Astrocyte of the cerebellum (primary cell): ENCODE results near the gene CLDN6.
A peak's percentile ranks its signal among the peaks of the same experiment; 100 is the strongest.

ENCODE experiments used
- DNase-seq: peaks from one replicate; pipeline ENCODE4 v3.0.0-alpha.2; 2011; ENCODE audit warnings: low read depth
- H3K4me3 ChIP-seq: 2 replicates; pipeline ENCODE4 v1.5.1; 2011; ENCODE audit warnings: mild to moderate bottlenecking, low read depth, low read length, moderate library complexity
- CTCF ChIP-seq: IDR thresholded peaks from 2 replicates; pipeline ENCODE4 v1.5.1; 2012; ENCODE audit warnings: low read length, low read depth, moderate library complexity, mild to moderate bottlenecking; ENCODE audit errors: missing control alignments
- in situ Hi-C: cut with HindIII; loops from 2 replicates; pipeline ENCODE4 v1.10.0; 2017; ENCODE audit warnings: low sequenced_read_pairs

Gene CLDN6

GRCh38 chr16:3026609-3027488 lies 8.9 kb upstream of the CLDN6 start:
- in situ Hi-C loops = no loop called here
- H3K4me3 ChIP-seq = no peak overlapping the region

GRCh38 chr16:3026003-3026378 lies 8.0 kb upstream of the CLDN6 start:
- H3K4me3 ChIP-seq = no peak overlapping the region
- in situ Hi-C loops = no loop called here
- no peak for TF ChIP-seq CTCF

More at GRCh38 chr16:3026609-3027488, 8.9 kb upstream of the CLDN6 start:
- no peak for TF ChIP-seq CTCF
- DNase-seq = no peak

GRCh38 chr16:3025032-3026002 lies 7.3 kb upstream of the CLDN6 start:
- H3K4me3 ChIP-seq = no peak overlapping the region
- TF ChIP-seq CTCF = no peak
- no peak for DNase-seq
- in situ Hi-C loops = no loop called here

More at GRCh38 chr16:3026003-3026378, 8.0 kb upstream of the CLDN6 start:
- no peak for DNase-seq

GRCh38 chr16:3023669-3024478 lies 5.9 kb upstream of the CLDN6 start, which contains the start of the genes HCFC1R1 and THOC6:
TSS of gene HCFC1R1 (minus strand) at chr16:3023942. CDS start at chr16:3023941, 1 bp downstream.
TSS of gene THOC6 (plus strand) at chr16:3024035. CDS start at chr16:3024327, 292 bp downstream.
- in situ Hi-C loops = no loop called here
- peak within 1 kb of the TSS; percentile 93 for H3K4me3 ChIP-seq
- DNase-seq = peak; percentile 97
- TF ChIP-seq CTCF = no peak

GRCh38 chr16:3023415-3023668 lies 5.4 kb upstream of the CLDN6 start:
- no peak for DNase-seq
- in situ Hi-C loops = no loop called here
- H3K4me3 ChIP-seq = peak overlapping the region; percentile 93
- TF ChIP-seq CTCF = no peak
